Measurements from ENCODE around the gene EFL1. TPM values are rescaled to one million over a fixed set of nuclear protein-coding genes. Genes with fewer than 3 reads are reported as not detected.
"Not testable (repeated sequence)": the region's sequence is repeated elsewhere in the genome, so short reads cannot be mapped to it uniquely, and the experiment has no call there.

The EFL1 gene
- total RNA-seq, 2 experiments from 2014 or later: 25.1 to 25.7 TPM

- H3K79me2 ChIP-seq (ENCODE audit: insufficient read depth, low read depth, low read length); BruUV-seq (replicated peaks); H3K27ac ChIP-seq (ENCODE audit: low read depth, low read length, poor library complexity, severe bottlenecking); H3K4me3 ChIP-seq (ENCODE audit: low read depth, low read length, poor library complexity, severe bottlenecking); intact Hi-C loops (cut with micrococcal nuclease; ENCODE audit: unreplicated experiment); H3K4me1 ChIP-seq (ENCODE audit: insufficient read depth, low read length, poor library complexity, severe bottlenecking); CTCF ChIA-PET (ENCODE audit: unreplicated experiment); H3K4me2 ChIP-seq (ENCODE audit: low read length); H3K9me2 ChIP-seq (ENCODE audit: insufficient read depth, low read length); H3K9me3 ChIP-seq (ENCODE audit: low read length); H4K20me1 ChIP-seq (ENCODE audit: insufficient read depth, low read length); DNase-seq (ENCODE audit: low spot score); H2AFZ ChIP-seq (ENCODE audit: low read length): not testable (repeated sequence)
- POLR2A ChIA-PET: interaction anchor here (1.0 to 1.1 kb wide), 2 partner anchors 29 to 138 kb away, joined by 3 to 4 read pairs; no protein-coding TSS in a partner anchor
- H3K36me3 ChIP-seq (ENCODE audit: insufficient read depth, low read length): peaks cover 28% of the 10 kb centered on the region
Observed at GRCh38 chr15:82243644-82244043, 18.9 kb downstream of the EFL1 start.

GRCh38 chr15:82241836-82242499, 20.6 kb downstream of the EFL1 start:
- BruUV-seq (replicated peaks); POLR2A ChIA-PET; H3K4me1 ChIP-seq (ENCODE audit: insufficient read depth, low read length, poor library complexity, severe bottlenecking); H3K9me2 ChIP-seq (ENCODE audit: insufficient read depth, low read length); H3K79me2 ChIP-seq (ENCODE audit: insufficient read depth, low read depth, low read length); H3K4me3 ChIP-seq (ENCODE audit: low read depth, low read length, poor library complexity, severe bottlenecking); H3K27ac ChIP-seq (ENCODE audit: low read depth, low read length, poor library complexity, severe bottlenecking); DNase-seq (ENCODE audit: low spot score); H4K20me1 ChIP-seq (ENCODE audit: insufficient read depth, low read length); H2AFZ ChIP-seq (ENCODE audit: low read length); CTCF ChIA-PET (ENCODE audit: unreplicated experiment); intact Hi-C loops (cut with micrococcal nuclease; ENCODE audit: unreplicated experiment); H3K4me2 ChIP-seq (ENCODE audit: low read length); H3K9me3 ChIP-seq (ENCODE audit: low read length): not testable (repeated sequence)
- peaks cover 40% of the 10 kb centered on the region for H3K36me3 ChIP-seq (ENCODE audit: insufficient read depth, low read length)

GRCh38 chr15:82239685-82240391, 22.7 kb downstream of the EFL1 start:
- Histone ChIP-seq H3K9me3 (ENCODE audit: low read length) (no peaks in the 10 kb centered on the region), H3K79me2 (ENCODE audit: insufficient read depth, low read depth, low read length) (no peaks in the 10 kb centered on the region), H4K20me1 (ENCODE audit: insufficient read depth, low read length) (no peaks in the 10 kb centered on the region), H3K36me3 (ENCODE audit: insufficient read depth, low read length) (peaks cover 48% of the 10 kb centered on the region), H3K27ac (ENCODE audit: low read depth, low read length, poor library complexity, severe bottlenecking) (no peak overlapping the region), H2AFZ (ENCODE audit: low read length) (no peak overlapping the region), H3K9me2 (ENCODE audit: insufficient read depth, low read length) (no peaks in the 10 kb centered on the region), H3K4me3 (ENCODE audit: low read depth, low read length, poor library complexity, severe bottlenecking) (no peak overlapping the region), H3K4me1 (ENCODE audit: insufficient read depth, low read length, poor library complexity, severe bottlenecking) (no peaks in the 10 kb centered on the region), H3K4me2 (ENCODE audit: low read length) (no peak overlapping the region)
- TF ChIP-seq CTCF (conservative IDR thresholded peaks at IDR 0.05; ENCODE audit: low read length): no peak
- TF ChIP-seq EZH2phosphoT487 (IDR thresholded peaks at IDR 0.05; ENCODE audit: borderline replicate concordance, low read depth, low read length): no peak
- DNase-seq (ENCODE audit: low spot score): no peak
- BruUV-seq (replicated peaks): no TSS peak
- CTCF ChIA-PET (ENCODE audit: unreplicated experiment): no interaction called here
- intact Hi-C loops (cut with micrococcal nuclease; ENCODE audit: unreplicated experiment): no loop called here
- POLR2A ChIA-PET: interaction anchor here (0.7 to 1.3 kb wide), 2 partner anchors 23 to 507 kb away, joined by 3 to 4 read pairs; partner anchors contain the start of genes EFL1 and SAXO2

- H3K79me2 ChIP-seq (ENCODE audit: insufficient read depth, low read depth, low read length); POLR2A ChIA-PET; H3K4me3 ChIP-seq (ENCODE audit: low read depth, low read length, poor library complexity, severe bottlenecking); CTCF ChIA-PET (ENCODE audit: unreplicated experiment); H4K20me1 ChIP-seq (ENCODE audit: insufficient read depth, low read length); H2AFZ ChIP-seq (ENCODE audit: low read length); intact Hi-C loops (cut with micrococcal nuclease; ENCODE audit: unreplicated experiment); H3K9me3 ChIP-seq (ENCODE audit: low read length); DNase-seq (ENCODE audit: low spot score); BruUV-seq (replicated peaks); H3K4me2 ChIP-seq (ENCODE audit: low read length); H3K4me1 ChIP-seq (ENCODE audit: insufficient read depth, low read length, poor library complexity, severe bottlenecking); H3K27ac ChIP-seq (ENCODE audit: low read depth, low read length, poor library complexity, severe bottlenecking); H3K9me2 ChIP-seq (ENCODE audit: insufficient read depth, low read length): not testable (repeated sequence)
- H3K36me3 ChIP-seq (ENCODE audit: insufficient read depth, low read length): peaks cover 48% of the 10 kb centered on the region
Observed at GRCh38 chr15:82237944-82238534, 24.5 kb downstream of the EFL1 start.

Data from OCI-LY7 (cell line).